ENCODE measurements around the gene MLLT3.

MLLT3 gene

DNA sequence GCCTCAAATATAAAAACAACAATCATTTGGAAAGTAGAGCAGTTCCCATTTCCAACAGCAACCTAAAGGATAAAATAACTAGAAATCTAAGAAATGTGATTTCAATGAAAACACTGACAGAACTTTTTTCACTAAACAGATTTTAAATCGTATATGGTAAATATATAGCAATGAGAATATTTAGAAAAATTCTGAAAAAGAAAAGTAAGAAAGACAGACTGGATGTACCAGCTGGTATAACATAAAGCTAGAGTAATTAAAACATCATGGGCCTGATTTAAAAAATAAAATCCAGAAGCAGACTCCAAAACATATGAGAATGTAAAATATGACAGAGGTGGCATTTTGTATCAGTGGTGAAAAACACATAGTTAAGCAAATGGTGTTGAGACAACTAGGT, 308.9 kb downstream of the MLLT3 start:
- no peak for TF ChIP-seq ZNF274 (IDR thresholded peaks at IDR 0.05; ENCODE audit: low read depth, low read length)
- H3K4me3 ChIP-seq (ENCODE audit: low read length) = no peak overlapping the region

DNA sequence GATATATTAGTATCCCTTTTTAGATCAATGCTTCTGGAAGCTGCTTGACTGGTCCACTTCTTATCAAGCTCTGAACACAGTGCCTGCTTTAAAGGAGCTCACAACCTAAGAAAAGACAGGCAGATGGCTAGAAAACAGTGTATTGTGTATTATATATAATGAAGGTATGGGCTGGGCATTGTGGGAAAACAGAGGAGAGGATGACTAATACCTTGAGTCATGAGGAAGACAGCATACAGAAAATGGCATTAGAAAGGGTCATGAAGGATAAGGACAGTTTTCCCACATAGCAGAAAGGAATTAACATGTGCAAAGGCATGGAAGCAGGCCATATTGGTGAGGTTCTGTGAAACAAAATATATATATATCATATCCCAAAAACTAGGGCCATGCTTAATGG, 309.6 kb downstream of the MLLT3 start:
- no peak for TF ChIP-seq ZNF274 (IDR thresholded peaks at IDR 0.05; ENCODE audit: low read depth, low read length)
- H3K4me3 ChIP-seq (ENCODE audit: low read length) = no peak overlapping the region

- no peak for TF ChIP-seq ZNF274 (IDR thresholded peaks at IDR 0.05; ENCODE audit: low read depth, low read length)
- no peak overlapping the region for H3K4me3 ChIP-seq (ENCODE audit: low read length)
Measured at GRCh38 chr9:20310024-20310423, 312.3 kb downstream of the MLLT3 start.

GRCh38 chr9:20309124-20309523, 313.2 kb downstream of the MLLT3 start:
- TF ChIP-seq ZNF274 (IDR thresholded peaks at IDR 0.05; ENCODE audit: low read depth, low read length) = no peak
- H3K4me3 ChIP-seq (ENCODE audit: low read length) = no peak overlapping the region

- TF ChIP-seq ZNF274 (IDR thresholded peaks at IDR 0.05; ENCODE audit: low read depth, low read length) = no peak
Measured at GRCh38 chr9:20307621-20308020, 314.7 kb downstream of the MLLT3 start.

GRCh38 chr9:20305452-20305851, 316.8 kb downstream of the MLLT3 start:
- no peak for TF ChIP-seq ZNF274 (IDR thresholded peaks at IDR 0.05; ENCODE audit: low read depth, low read length)

More at GRCh38 chr9:20307621-20308020, 314.7 kb downstream of the MLLT3 start:
- no peak overlapping the region for H3K4me3 ChIP-seq (ENCODE audit: low read length)

DNA sequence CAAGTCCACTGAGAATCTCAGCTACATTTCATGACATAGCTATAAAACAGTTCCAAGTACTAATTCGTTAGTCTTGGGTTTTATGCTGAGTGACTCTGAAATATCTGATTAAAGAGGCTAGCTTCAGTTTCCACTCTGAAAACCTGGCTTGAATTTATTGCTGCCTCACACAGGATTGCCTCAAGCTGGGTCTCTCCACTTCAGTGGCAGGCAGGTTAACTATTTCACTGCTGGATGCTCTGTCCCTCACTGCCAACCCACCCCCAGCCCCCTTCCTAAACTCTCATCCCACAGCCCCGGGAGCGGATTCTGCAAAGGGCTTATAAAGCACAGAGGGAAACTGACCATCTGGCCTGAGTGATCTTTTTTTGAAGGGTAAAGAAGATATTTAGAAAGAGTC, 318.3 kb downstream of the MLLT3 start:
- no peak for TF ChIP-seq ZNF274 (IDR thresholded peaks at IDR 0.05; ENCODE audit: low read depth, low read length)
- H3K4me3 ChIP-seq (ENCODE audit: low read length) = no peak overlapping the region

More at GRCh38 chr9:20305452-20305851, 316.8 kb downstream of the MLLT3 start:
- no peak overlapping the region for H3K4me3 ChIP-seq (ENCODE audit: low read length)

DNA sequence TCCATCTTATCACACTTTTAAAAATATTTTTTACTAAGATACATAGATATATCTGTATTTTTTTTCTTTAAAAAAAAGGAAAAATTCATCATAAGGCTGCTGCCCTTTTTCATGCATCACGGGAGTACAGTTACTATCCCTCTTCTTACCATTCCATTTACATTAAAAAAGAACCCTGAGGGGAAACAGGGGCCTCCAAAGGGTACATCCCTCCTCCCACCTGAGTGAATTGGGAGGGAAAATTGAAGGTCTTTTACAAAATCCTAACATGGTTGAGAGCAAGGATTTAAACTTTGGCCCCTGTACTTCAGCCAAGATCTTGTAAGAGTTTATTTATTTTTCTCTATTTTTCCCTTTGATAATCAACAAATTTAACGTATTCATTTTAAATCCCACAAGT, 319.2 kb downstream of the MLLT3 start:
- no peak for TF ChIP-seq ZNF274 (IDR thresholded peaks at IDR 0.05; ENCODE audit: low read depth, low read length)
- no peak overlapping the region for H3K4me3 ChIP-seq (ENCODE audit: low read length)

DNA sequence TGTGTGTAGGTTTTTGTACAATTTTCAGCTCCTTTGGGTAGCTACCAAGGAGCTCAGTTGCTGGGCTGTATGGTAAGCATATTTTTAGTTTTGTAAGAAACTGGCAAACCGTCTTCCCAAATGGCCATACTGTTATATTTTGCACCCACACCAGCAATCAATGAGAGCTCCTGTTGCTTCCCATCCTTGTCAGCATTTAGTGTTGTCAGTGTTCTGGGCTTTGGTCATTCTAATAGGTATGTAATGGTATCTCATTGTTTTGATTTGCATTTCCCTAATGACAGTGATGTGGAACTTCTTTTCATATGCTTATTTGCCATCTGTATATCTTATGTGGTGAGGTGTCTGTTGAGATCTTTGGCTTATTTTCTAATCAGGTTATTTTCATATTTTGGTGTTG, 320.1 kb downstream of the MLLT3 start:
- H3K4me3 ChIP-seq (ENCODE audit: low read length) = no peak overlapping the region
- TF ChIP-seq ZNF274 (IDR thresholded peaks at IDR 0.05; ENCODE audit: low read depth, low read length) = no peak

- no peak for TF ChIP-seq ZNF274 (IDR thresholded peaks at IDR 0.05; ENCODE audit: low read depth, low read length)
- no peak overlapping the region for H3K4me3 ChIP-seq (ENCODE audit: low read length)
Measured at GRCh38 chr9:20300430-20301115, 321.7 kb downstream of the MLLT3 start.

DNA sequence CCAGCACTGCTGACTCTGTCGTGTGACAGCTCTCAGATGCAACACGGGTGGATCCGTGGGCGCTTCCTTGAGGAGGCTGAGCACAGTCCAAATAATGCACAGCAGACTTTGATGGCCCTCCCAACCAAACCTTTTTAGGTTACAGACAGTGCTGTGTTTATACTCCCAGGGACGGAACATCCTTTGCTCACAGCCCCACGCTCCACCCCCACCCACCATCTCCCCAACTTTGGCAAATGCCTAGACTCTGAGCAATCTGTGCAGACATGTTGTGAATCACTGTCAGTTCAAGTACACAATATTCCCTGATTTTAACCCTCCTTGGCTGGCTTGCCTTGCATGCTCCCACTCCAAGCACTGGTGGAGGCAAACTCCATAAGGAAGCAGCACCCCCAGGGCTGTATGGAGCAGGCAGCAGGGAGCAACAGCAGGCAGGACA, 324.6 kb downstream of the MLLT3 start:
- TF ChIP-seq ZNF274 (IDR thresholded peaks at IDR 0.05; ENCODE audit: low read depth, low read length) = no peak

GRCh38 chr9:20295555-20295954, 326.7 kb downstream of the MLLT3 start:
- H3K4me3 ChIP-seq (ENCODE audit: low read length) = no peak overlapping the region
- TF ChIP-seq ZNF274 (IDR thresholded peaks at IDR 0.05; ENCODE audit: low read depth, low read length) = no peak

More for the DNA sequence above, 324.6 kb downstream of the MLLT3 start:
- H3K4me3 ChIP-seq (ENCODE audit: low read length) = no peak overlapping the region

GRCh38 chr9:20294046-20294750, 328.1 kb downstream of the MLLT3 start:
- TF ChIP-seq ZNF274 (IDR thresholded peaks at IDR 0.05; ENCODE audit: low read depth, low read length) = no peak
- H3K4me3 ChIP-seq (ENCODE audit: low read length) = no peak overlapping the region

- no peak overlapping the region for H3K4me3 ChIP-seq (ENCODE audit: low read length)
Measured at GRCh38 chr9:20292002-20292401, 330.3 kb downstream of the MLLT3 start.

More at GRCh38 chr9:20292002-20292401, 330.3 kb downstream of the MLLT3 start:
- TF ChIP-seq ZNF274 (IDR thresholded peaks at IDR 0.05; ENCODE audit: low read depth, low read length) = no peak

Measured in GM08714 (cell line).